ENCODE data around the gene MAS1L.

The MAS1L gene

GRCh38 chr6:29529956-29530355, 42.2 kb upstream of the MAS1L start:
- Histone ChIP-seq H2BK12ac (ENCODE audit: low read length in 2 of 2) (no peak overlapping the region), H3K4me3 (ENCODE audit: insufficient read depth in 1 of 2, low read depth in 1 of 2, low read length in 2 of 2) (no peak overlapping the region), H2BK120ac (ENCODE audit: low read depth, low read length) (no peak overlapping the region), H2AK5ac (ENCODE audit: low read length, severe bottlenecking) (no peak overlapping the region), H3K27ac (ENCODE audit: low read length, poor library complexity, severe bottlenecking) (no peak overlapping the region), H3K79me1 (replicated peaks; ENCODE audit: low read length, poor library complexity, severe bottlenecking) (no peaks in the 10 kb centered on the region), H3K14ac (ENCODE audit: low read length in 2 of 2) (no peak overlapping the region), H2BK5ac (ENCODE audit: low read depth, low read length, poor library complexity, severe bottlenecking) (no peak overlapping the region), H3K23ac (ENCODE audit: low read length in 2 of 2) (no peak overlapping the region), H3K18ac (ENCODE audit: low read depth in 1 of 2, low read length in 2 of 2) (no peak overlapping the region), H4K91ac (ENCODE audit: low read length) (no peak overlapping the region), H2BK15ac (ENCODE audit: low read depth, poor library complexity, severe bottlenecking) (no peak overlapping the region), H3K9me3 (ENCODE audit: control insufficient read depth, low read length) (no peaks in the 10 kb centered on the region), H3K4me2 (ENCODE audit: low read length, poor library complexity, severe bottlenecking) (no peak overlapping the region), H2AFZ (ENCODE audit: low read depth, low read length) (no peak overlapping the region), H3K36me3 (ENCODE audit: control insufficient read depth in 1 of 2, insufficient read depth in 2 of 2, low read depth in 1 of 2, low read length in 2 of 2) (no peaks in the 10 kb centered on the region), H3K27me3 (ENCODE audit: control insufficient read depth in 1 of 2, insufficient read depth in 1 of 2, low read length in 2 of 2) (peaks cover 0 to 6% of the 10 kb centered on the region in 2 experiments), H4K8ac (ENCODE audit: low read length) (no peak overlapping the region), H3K4ac (ENCODE audit: low read depth in 1 of 2, low read length in 2 of 2) (no peak overlapping the region), H3K4me1 (ENCODE audit: control insufficient read depth, insufficient read depth, low read depth, low read length) (no peaks in the 10 kb centered on the region), H3K9ac (ENCODE audit: low read length) (no peak overlapping the region)
- no peak for DNase-seq
- 77% methylated on average over 3 of the region's 3 CpGs for WGBS

DNA sequence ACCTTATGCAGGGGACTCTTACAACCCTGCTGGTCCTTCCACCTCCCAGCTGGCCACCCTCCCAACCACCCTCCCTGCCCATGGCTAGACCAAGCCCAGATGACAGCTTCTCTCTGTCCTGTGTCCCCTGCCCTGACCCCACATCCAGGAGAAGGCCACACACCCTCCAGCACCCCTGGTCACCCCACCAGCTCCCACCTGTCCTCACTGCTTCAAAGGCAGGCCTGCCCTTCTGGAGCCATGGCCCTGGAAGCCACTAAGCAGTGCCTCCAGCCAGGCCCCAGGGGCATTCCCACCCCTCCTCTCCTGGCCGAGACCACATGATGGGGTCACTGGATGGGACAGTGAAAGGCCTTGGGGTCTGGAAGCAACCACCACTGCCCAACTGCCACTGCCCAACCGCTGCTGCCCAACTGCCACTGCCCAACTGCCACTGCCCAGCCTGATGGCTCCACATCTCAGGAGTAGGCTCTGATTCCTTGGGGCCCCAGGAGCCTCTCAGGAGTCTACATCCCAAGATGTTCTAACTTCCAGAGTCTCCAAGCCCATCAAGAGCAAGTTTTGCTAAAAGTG, 41.3 kb upstream of the MAS1L start:
- H2BK15ac ChIP-seq (ENCODE audit: low read depth, poor library complexity, severe bottlenecking) = no peak overlapping the region
- no peak overlapping the region for H2AK5ac ChIP-seq (ENCODE audit: low read length, severe bottlenecking)
- no peak overlapping the region for H2BK120ac ChIP-seq (ENCODE audit: low read depth, low read length)
- no peak overlapping the region for H2BK12ac ChIP-seq (ENCODE audit: low read length in 2 of 2)
- no peak overlapping the region for H3K23ac ChIP-seq (ENCODE audit: low read length in 2 of 2)
- no peak overlapping the region for H2BK5ac ChIP-seq (ENCODE audit: low read depth, low read length, poor library complexity, severe bottlenecking)
- 69% methylated on average over 2 of the region's 2 CpGs for WGBS
- H3K18ac ChIP-seq (ENCODE audit: low read depth in 1 of 2, low read length in 2 of 2) = no peak overlapping the region
- H3K27ac ChIP-seq (ENCODE audit: low read length, poor library complexity, severe bottlenecking) = no peak overlapping the region
- H2AFZ ChIP-seq (ENCODE audit: low read depth, low read length) = no peak overlapping the region
- H3K36me3 ChIP-seq (ENCODE audit: control insufficient read depth in 1 of 2, insufficient read depth in 2 of 2, low read depth in 1 of 2, low read length in 2 of 2) = no peaks in the 10 kb centered on the region
- no peak overlapping the region for H3K14ac ChIP-seq (ENCODE audit: low read length in 2 of 2)
- no peaks in the 10 kb centered on the region for H3K4me1 ChIP-seq (ENCODE audit: control insufficient read depth, insufficient read depth, low read depth, low read length)
- H3K4me2 ChIP-seq (ENCODE audit: low read length, poor library complexity, severe bottlenecking) = no peak overlapping the region
- H3K9ac ChIP-seq (ENCODE audit: low read length) = no peak overlapping the region
- peaks cover 0 to 4% of the 10 kb centered on the region in 2 experiments for H3K27me3 ChIP-seq (ENCODE audit: control insufficient read depth in 1 of 2, insufficient read depth in 1 of 2, low read length in 2 of 2)
- no peaks in the 10 kb centered on the region for H3K79me1 ChIP-seq (replicated peaks; ENCODE audit: low read length, poor library complexity, severe bottlenecking)
- no peak overlapping the region for H3K4me3 ChIP-seq (ENCODE audit: insufficient read depth in 1 of 2, low read depth in 1 of 2, low read length in 2 of 2)
- H3K9me3 ChIP-seq (ENCODE audit: control insufficient read depth, low read length) = no peaks in the 10 kb centered on the region
- DNase-seq = no peak
- H3K4ac ChIP-seq (ENCODE audit: low read depth in 1 of 2, low read length in 2 of 2) = no peak overlapping the region
- H4K91ac ChIP-seq (ENCODE audit: low read length) = no peak overlapping the region
- no peak overlapping the region for H4K8ac ChIP-seq (ENCODE audit: low read length)

DNA sequence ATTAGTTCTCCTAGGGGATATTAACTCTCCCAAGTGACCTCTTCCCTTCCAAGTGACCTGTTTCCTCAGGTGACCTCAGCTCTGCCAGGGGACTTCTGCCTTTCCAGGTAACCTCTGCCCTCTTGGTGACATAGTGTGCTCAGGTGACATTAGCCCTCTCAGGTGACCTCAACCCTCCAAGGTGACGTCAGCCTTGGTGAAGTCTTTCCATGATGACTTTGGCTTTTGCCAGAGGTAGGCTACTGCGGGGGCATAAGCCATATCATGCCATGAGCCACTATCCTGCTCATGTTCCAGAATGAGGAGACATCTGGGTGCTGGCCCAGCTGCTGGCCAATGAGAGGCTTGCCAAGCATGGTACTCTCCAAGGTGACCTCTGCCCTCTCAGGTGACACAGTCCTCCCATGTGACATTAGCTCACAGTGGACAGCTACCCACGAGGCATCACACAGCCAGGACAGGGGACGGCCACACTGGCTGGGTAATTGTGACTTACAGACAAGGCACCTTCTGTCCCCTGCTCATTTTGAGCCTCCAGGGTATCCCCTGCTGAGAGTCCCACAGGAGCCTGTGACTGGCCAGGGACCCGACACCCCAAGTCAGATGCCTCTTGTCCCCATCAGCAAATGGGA, 40.7 kb upstream of the MAS1L start:
- Histone ChIP-seq H2BK120ac (ENCODE audit: low read depth, low read length) (no peak overlapping the region), H4K91ac (ENCODE audit: low read length) (no peak overlapping the region), H3K4ac (ENCODE audit: low read depth in 1 of 2, low read length in 2 of 2) (no peak overlapping the region), H3K9ac (ENCODE audit: low read length) (no peak overlapping the region), H2AK5ac (ENCODE audit: low read length, severe bottlenecking) (no peak overlapping the region), H2BK12ac (ENCODE audit: low read length in 2 of 2) (no peak overlapping the region), H2BK5ac (ENCODE audit: low read depth, low read length, poor library complexity, severe bottlenecking) (no peak overlapping the region), H3K36me3 (ENCODE audit: control insufficient read depth in 1 of 2, insufficient read depth in 2 of 2, low read depth in 1 of 2, low read length in 2 of 2) (no peaks in the 10 kb centered on the region), H3K9me3 (ENCODE audit: control insufficient read depth, low read length) (no peaks in the 10 kb centered on the region), H3K79me1 (replicated peaks; ENCODE audit: low read length, poor library complexity, severe bottlenecking) (no peaks in the 10 kb centered on the region), H3K18ac (ENCODE audit: low read depth in 1 of 2, low read length in 2 of 2) (no peak overlapping the region), H3K27ac (ENCODE audit: low read length, poor library complexity, severe bottlenecking) (no peak overlapping the region), H3K14ac (ENCODE audit: low read length in 2 of 2) (no peak overlapping the region), H4K8ac (ENCODE audit: low read length) (no peak overlapping the region), H3K4me3 (ENCODE audit: insufficient read depth in 1 of 2, low read depth in 1 of 2, low read length in 2 of 2) (no peak overlapping the region), H3K4me2 (ENCODE audit: low read length, poor library complexity, severe bottlenecking) (no peak overlapping the region), H3K23ac (ENCODE audit: low read length in 2 of 2) (no peak overlapping the region), H2AFZ (ENCODE audit: low read depth, low read length) (no peak overlapping the region), H2BK15ac (ENCODE audit: low read depth, poor library complexity, severe bottlenecking) (no peak overlapping the region), H3K27me3 (ENCODE audit: control insufficient read depth in 1 of 2, insufficient read depth in 1 of 2, low read length in 2 of 2) (no peaks in the 10 kb centered on the region), H3K4me1 (ENCODE audit: control insufficient read depth, insufficient read depth, low read depth, low read length) (no peaks in the 10 kb centered on the region)
- no peak for DNase-seq
- WGBS = 73% methylated on average over 5 of the region's 5 CpGs

- no peak overlapping the region for H3K23ac ChIP-seq (ENCODE audit: low read length in 2 of 2)
- no peak overlapping the region for H2AFZ ChIP-seq (ENCODE audit: low read depth, low read length)
- no peak overlapping the region for H2BK120ac ChIP-seq (ENCODE audit: low read depth, low read length)
- no peak overlapping the region for H3K4ac ChIP-seq (ENCODE audit: low read depth in 1 of 2, low read length in 2 of 2)
- no peak overlapping the region for H3K4me2 ChIP-seq (ENCODE audit: low read length, poor library complexity, severe bottlenecking)
- no peaks in the 10 kb centered on the region for H3K79me1 ChIP-seq (replicated peaks; ENCODE audit: low read length, poor library complexity, severe bottlenecking)
- H3K27me3 ChIP-seq (ENCODE audit: control insufficient read depth in 1 of 2, insufficient read depth in 1 of 2, low read length in 2 of 2) = no peaks in the 10 kb centered on the region
- no peak overlapping the region for H4K8ac ChIP-seq (ENCODE audit: low read length)
- DNase-seq = no peak
- no peak overlapping the region for H3K14ac ChIP-seq (ENCODE audit: low read length in 2 of 2)
- no peaks in the 10 kb centered on the region for H3K4me1 ChIP-seq (ENCODE audit: control insufficient read depth, insufficient read depth, low read depth, low read length)
- no peak overlapping the region for H2BK12ac ChIP-seq (ENCODE audit: low read length in 2 of 2)
- H3K9ac ChIP-seq (ENCODE audit: low read length) = no peak overlapping the region
- no peaks in the 10 kb centered on the region for H3K9me3 ChIP-seq (ENCODE audit: control insufficient read depth, low read length)
- no peak overlapping the region for H2AK5ac ChIP-seq (ENCODE audit: low read length, severe bottlenecking)
- H3K4me3 ChIP-seq (ENCODE audit: insufficient read depth in 1 of 2, low read depth in 1 of 2, low read length in 2 of 2) = no peak overlapping the region
- no peak overlapping the region for H4K91ac ChIP-seq (ENCODE audit: low read length)
- no peaks in the 10 kb centered on the region for H3K36me3 ChIP-seq (ENCODE audit: control insufficient read depth in 1 of 2, insufficient read depth in 2 of 2, low read depth in 1 of 2, low read length in 2 of 2)
- no peak overlapping the region for H3K27ac ChIP-seq (ENCODE audit: low read length, poor library complexity, severe bottlenecking)
- H2BK15ac ChIP-seq (ENCODE audit: low read depth, poor library complexity, severe bottlenecking) = no peak overlapping the region
- H3K18ac ChIP-seq (ENCODE audit: low read depth in 1 of 2, low read length in 2 of 2) = no peak overlapping the region
- no peak overlapping the region for H2BK5ac ChIP-seq (ENCODE audit: low read depth, low read length, poor library complexity, severe bottlenecking)
- WGBS = 58% methylated on average over 2 of the region's 2 CpGs
These were observed 39.8 kb upstream of the MAS1L start for GRCh38 chr6:29527564-29527963.

All from mesenchymal stem cell (in vitro differentiated cells and primary cell).